Head of caudate nucleus (tissue), 42 donors: Measurements from ENCODE around the gene LRCH1.

Experiments used
- DNase-seq, 42 donors: peaks; one replicate each; pipeline versions ENCODE4 v3.0.0 to v3.0.0-alpha.2; 2020 to 2021; ENCODE audit warnings: mixed read lengths in 7 of 42
- intact Hi-C: fragments of 100-400 bp; cut with DNase I; formaldehyde crosslinking; loops from one replicate; pipeline ENCODE4 v1.15.0; 2022

Gene LRCH1

GRCh38 chr13:46667687-46668281 is 114.8 kb downstream of the LRCH1 start:
- intact Hi-C loops, result no loop called here
- DNase-seq, result no peak

- peak in 32 of 42 donors; percentile 10 to 75 (median 32) for DNase-seq
Observed at GRCh38 chr13:46668302-46668720, 115.3 kb downstream of the LRCH1 start.

GRCh38 chr13:46668931-46669525 is 116.1 kb downstream of the LRCH1 start:
- intact Hi-C loops, result no loop called here

More at GRCh38 chr13:46668302-46668720, 115.3 kb downstream of the LRCH1 start:
- intact Hi-C loops, result no loop called here

GRCh38 chr13:46672338-46673090 is 119.5 kb downstream of the LRCH1 start:
- DNase-seq, result no peak

More at GRCh38 chr13:46668931-46669525, 116.1 kb downstream of the LRCH1 start:
- no peak for DNase-seq

GRCh38 chr13:46675016-46675415 is 122.0 kb downstream of the LRCH1 start:
- intact Hi-C loops, result no loop called here
- no peak for DNase-seq

More at GRCh38 chr13:46672338-46673090, 119.5 kb downstream of the LRCH1 start:
- intact Hi-C loops, result no loop called here

- intact Hi-C loops, result no loop called here
Observed at GRCh38 chr13:46676378-46676725, 123.4 kb downstream of the LRCH1 start.

GRCh38 chr13:46679369-46680120 is 126.6 kb downstream of the LRCH1 start:
- DNase-seq, result no peak
- intact Hi-C loops, result no loop called here

More at GRCh38 chr13:46676378-46676725, 123.4 kb downstream of the LRCH1 start:
- no peak for DNase-seq

GRCh38 chr13:46682015-46682414 is 129.0 kb downstream of the LRCH1 start:
- DNase-seq, result no peak
- intact Hi-C loops, result no loop called here

- no peak for DNase-seq
- intact Hi-C loops, result no loop called here
Observed at GRCh38 chr13:46682707-46683106, 129.7 kb downstream of the LRCH1 start.

- intact Hi-C loops, result no loop called here
- DNase-seq, result no peak
Observed at GRCh38 chr13:46683676-46684260, 130.8 kb downstream of the LRCH1 start.

- no peak for DNase-seq
- intact Hi-C loops, result no loop called here
Observed at GRCh38 chr13:46684287-46685001, 131.5 kb downstream of the LRCH1 start.

GRCh38 chr13:46685006-46685730 is 132.2 kb downstream of the LRCH1 start:
- intact Hi-C loops, result no loop called here
- no peak for DNase-seq

GRCh38 chr13:46686171-46686570 is 133.2 kb downstream of the LRCH1 start:
- intact Hi-C loops, result no loop called here
- DNase-seq, result no peak

- no peak for DNase-seq
- intact Hi-C loops, result no loop called here
Observed at GRCh38 chr13:46687810-46688209, 134.8 kb downstream of the LRCH1 start.

GRCh38 chr13:46688306-46688705 is 135.3 kb downstream of the LRCH1 start:
- intact Hi-C loops, result no loop called here

GRCh38 chr13:46698014-46698413 is 145.0 kb downstream of the LRCH1 start:
- intact Hi-C loops, result no loop called here
- DNase-seq, result no peak

More at GRCh38 chr13:46688306-46688705, 135.3 kb downstream of the LRCH1 start:
- DNase-seq, result no peak

- intact Hi-C loops, result no loop called here
- no peak for DNase-seq
Observed at GRCh38 chr13:46698910-46699460, 146.0 kb downstream of the LRCH1 start.

GRCh38 chr13:46712524-46712923 is 159.6 kb downstream of the LRCH1 start:
- intact Hi-C loops, result loop anchor here (10.0 kb wide), 1 partner anchor 158 kb away; the partner anchor contains the start of gene LRCH1
- no peak for DNase-seq
